Osteocyte (in vitro differentiated cells): ENCODE data around the gene MYEOV. TPM values are rescaled to one million over a fixed set of nuclear protein-coding genes. Genes with fewer than 3 reads are reported as not detected.

Experiments
- DNase-seq: peaks from one replicate; pipeline ENCODE4 v3.0.0; 2021; ENCODE audit warnings: mixed read lengths; ENCODE audit not compliant: unreplicated experiment; ENCODE audit errors: extremely low spot score
- H3K27ac Mint-ChIP-seq: one replicate; pipeline ENCODE4 v1.8.0; 2021; ENCODE audit warnings: mild to moderate bottlenecking, mixed read lengths; ENCODE audit not compliant: unreplicated experiment
- H3K27me3 Mint-ChIP-seq: one replicate; pipeline ENCODE4 v1.8.0; 2021; ENCODE audit warnings: mixed read lengths; ENCODE audit not compliant: unreplicated experiment
- H3K36me3 Mint-ChIP-seq: one replicate; pipeline ENCODE4 v1.8.0; 2021; ENCODE audit warnings: mixed read lengths; ENCODE audit not compliant: unreplicated experiment
- H3K4me1 Mint-ChIP-seq: one replicate; pipeline ENCODE4 v1.8.0; 2021; ENCODE audit warnings: mixed read lengths; ENCODE audit not compliant: unreplicated experiment
- H3K4me3 Mint-ChIP-seq: one replicate; pipeline ENCODE4 v1.8.0; 2021; ENCODE audit warnings: mild to moderate bottlenecking, moderate library complexity, mixed read lengths; ENCODE audit not compliant: unreplicated experiment
- H3K9me3 Mint-ChIP-seq: one replicate; pipeline ENCODE4 v1.8.0; 2021; ENCODE audit warnings: mixed read lengths; ENCODE audit not compliant: unreplicated experiment
- CTCF ChIP-seq: fragments of 200-600 bp; sonication (generic); IDR thresholded peaks from 2 replicates; pipeline ENCODE4 v1.5.0; 2021; ENCODE audit warnings: antibody characterized with exemption, mild to moderate bottlenecking, moderate library complexity
- total RNA-seq: library from RNA; stranded (reverse); gene quantifications from 2 replicates; pipeline ENCODE4 v1.2.1, GENCODE V29; 2021

MYEOV gene
- total RNA-seq, 1 donor from 2014 or later = 1.8 TPM

GRCh38 chr11:69280451-69280850 lies 13.5 kb upstream of the MYEOV start:
- Mint-ChIP-seq H3K9me3 (no peaks in the 10 kb centered on the region), H3K4me3 (no peak overlapping the region), H3K27me3 (no peaks in the 10 kb centered on the region), H3K27ac (peak overlapping the region; percentile 40), H3K36me3 (no peaks in the 10 kb centered on the region), H3K4me1 (peaks cover 15% of the 10 kb centered on the region)
- DNase-seq = no peak
- TF ChIP-seq CTCF = no peak

- no peak for TF ChIP-seq CTCF
- Mint-ChIP-seq H3K4me3 (no peak overlapping the region), H3K27ac (peak overlapping the region; percentile 40), H3K4me1 (peaks cover 15% of the 10 kb centered on the region), H3K27me3 (no peaks in the 10 kb centered on the region), H3K9me3 (no peaks in the 10 kb centered on the region), H3K36me3 (no peaks in the 10 kb centered on the region)
- no peak for DNase-seq
Measured at GRCh38 chr11:69280994-69281393, 13.0 kb upstream of the MYEOV start.

GRCh38 chr11:69283446-69283845 lies 10.5 kb upstream of the MYEOV start:
- Mint-ChIP-seq H3K36me3 (no peaks in the 10 kb centered on the region), H3K9me3 (no peaks in the 10 kb centered on the region), H3K27ac (no peak overlapping the region), H3K27me3 (no peaks in the 10 kb centered on the region), H3K4me3 (no peak overlapping the region), H3K4me1 (peaks cover 15% of the 10 kb centered on the region)
- TF ChIP-seq CTCF = no peak
- DNase-seq = no peak

- no peaks in the 10 kb centered on the region for H3K36me3 Mint-ChIP-seq
- H3K27ac Mint-ChIP-seq = no peak overlapping the region
- DNase-seq = no peak
- no peaks in the 10 kb centered on the region for H3K27me3 Mint-ChIP-seq
- peaks cover 14% of the 10 kb centered on the region for H3K4me1 Mint-ChIP-seq
- H3K9me3 Mint-ChIP-seq = no peaks in the 10 kb centered on the region
- H3K4me3 Mint-ChIP-seq = no peak overlapping the region
- TF ChIP-seq CTCF = no peak
Measured at GRCh38 chr11:69284081-69284511, 9.9 kb upstream of the MYEOV start.

GRCh38 chr11:69285091-69285490 lies 8.9 kb upstream of the MYEOV start:
- no peak overlapping the region for H3K27ac Mint-ChIP-seq
- H3K27me3 Mint-ChIP-seq = no peaks in the 10 kb centered on the region

More at GRCh38 chr11:69285091-69285490, 8.9 kb upstream of the MYEOV start:
- Mint-ChIP-seq H3K36me3 (no peaks in the 10 kb centered on the region), H3K4me1 (peaks cover 14% of the 10 kb centered on the region), H3K9me3 (no peaks in the 10 kb centered on the region), H3K4me3 (no peak overlapping the region)
- no peak for TF ChIP-seq CTCF
- no peak for DNase-seq
